HG02759 (cell line): ENCODE measurements around the gene PTCD2.

Source experiments
- ATAC-seq: cut with Tn5 transposase; IDR thresholded peaks from one replicate; pipeline ENCODE4 v1.9.1; 2021; ENCODE audit warnings: mild to moderate bottlenecking, moderate library complexity; ENCODE audit not compliant: unreplicated experiment

Gene PTCD2

GRCh38 chr5:72408603-72409002 lies 88.4 kb downstream of the PTCD2 start:
- ATAC-seq = no peak

- ATAC-seq = no peak
Measured at GRCh38 chr5:72410688-72411295, 90.6 kb downstream of the PTCD2 start.

DNA sequence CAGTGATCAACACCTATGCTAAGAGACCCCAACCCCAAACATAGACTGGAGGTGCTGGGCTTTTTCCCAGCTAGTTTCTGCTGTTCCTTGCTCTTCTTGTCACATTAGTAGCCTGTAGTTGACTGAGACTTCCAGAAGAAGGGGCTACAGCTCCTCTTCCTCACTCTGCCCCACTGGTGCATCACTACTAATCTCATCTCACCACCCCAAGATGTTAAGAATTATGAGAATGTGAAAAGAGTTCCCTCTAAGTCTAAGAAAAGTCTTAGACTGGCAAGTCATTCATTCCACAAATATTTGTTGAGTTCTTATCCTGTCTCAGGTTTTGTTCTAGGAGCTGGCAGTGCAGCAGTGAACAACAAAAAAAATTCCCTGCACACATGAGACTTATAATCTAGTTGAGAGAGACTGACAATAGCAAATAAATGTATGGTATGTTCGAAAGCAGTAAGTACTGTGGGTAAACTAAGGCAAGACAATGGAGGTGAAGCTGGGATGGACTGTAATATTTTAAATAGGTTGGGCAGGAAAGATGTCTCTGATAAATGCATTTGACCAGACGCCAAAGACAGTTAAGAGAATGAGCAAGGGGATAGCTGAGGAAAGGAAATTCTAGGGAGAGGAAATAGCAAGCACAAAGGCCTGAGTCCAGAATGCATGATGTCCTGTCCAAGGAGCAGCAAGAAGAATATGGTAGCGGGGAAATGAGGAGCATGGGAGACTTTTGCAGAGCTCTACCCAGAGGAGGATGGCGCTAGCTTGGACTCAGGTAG lies 92.3 kb downstream of the PTCD2 start:
- ATAC-seq = no peak

DNA sequence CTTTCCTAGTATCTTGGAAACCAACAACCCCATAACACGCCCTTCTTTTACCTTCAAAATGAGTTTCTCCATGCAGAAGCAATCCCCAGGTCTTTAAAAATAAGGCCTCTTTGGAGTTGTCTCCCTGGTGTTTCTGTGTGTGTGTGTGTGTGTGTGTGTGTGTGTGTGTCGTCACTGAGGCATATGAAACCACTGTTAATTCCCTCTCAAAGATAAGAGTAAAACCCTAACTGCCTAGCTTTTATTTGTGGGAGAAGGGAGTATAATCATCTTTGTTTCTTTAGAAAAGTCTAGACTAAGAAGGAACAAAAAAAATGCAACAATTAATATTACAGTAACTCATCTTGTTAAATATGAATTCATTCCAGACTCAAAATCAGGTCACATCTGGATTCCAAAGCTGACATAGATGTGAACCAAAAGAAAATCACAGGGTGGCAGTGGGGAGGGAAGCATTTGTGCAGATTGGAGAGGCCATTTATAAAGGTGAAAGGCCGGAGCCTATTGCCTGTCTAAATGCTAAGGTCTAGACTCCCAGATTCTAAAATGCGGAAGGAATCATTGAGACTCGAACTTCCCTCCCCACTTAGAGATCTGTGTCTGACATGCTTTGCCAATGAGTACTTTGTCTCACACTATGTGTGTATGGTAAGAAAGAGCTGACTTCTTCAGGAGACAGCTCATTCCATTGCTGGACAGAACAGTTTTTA lies 95.6 kb downstream of the PTCD2 start:
- ATAC-seq = no peak

GRCh38 chr5:72417333-72418062 lies 97.3 kb downstream of the PTCD2 start:
- ATAC-seq = no peak
